Ishikawa (cell line): ENCODE measurements around the gene MAP4K3.

Source experiments
- CEBPB ChIP-seq: IDR thresholded peaks from 2 replicates; pipeline ENCODE4 v1.6.1; 2012
- EGR1 ChIP-seq: IDR thresholded peaks from 2 replicates; pipeline ENCODE4 v1.6.1; 2012
- EP300 ChIP-seq: IDR thresholded peaks from 2 replicates; pipeline ENCODE4 v1.6.1; 2012; ENCODE audit warnings: borderline replicate concordance
- FOXM1 ChIP-seq: IDR thresholded peaks from 2 replicates; pipeline ENCODE4 v1.6.1; 2012; ENCODE audit warnings: low read depth, borderline replicate concordance
- RAD21 ChIP-seq: IDR thresholded peaks from 2 replicates; pipeline ENCODE4 v1.6.1; 2012; ENCODE audit warnings: low read depth
- TAF1 ChIP-seq: IDR thresholded peaks from 2 replicates; pipeline ENCODE4 v1.6.1; 2012; ENCODE audit warnings: low read depth, mild to moderate bottlenecking
- TCF12 ChIP-seq: IDR thresholded peaks from 2 replicates; pipeline ENCODE4 v1.6.1; 2012; ENCODE audit warnings: low read depth
- TEAD4 ChIP-seq: IDR thresholded peaks from 2 replicates; pipeline ENCODE4 v1.6.1; 2012
- USF1 ChIP-seq: IDR thresholded peaks from 2 replicates; pipeline ENCODE4 v1.6.1; 2012
- YY1 ChIP-seq: IDR thresholded peaks from 2 replicates; pipeline ENCODE4 v1.6.1; 2012; ENCODE audit warnings: low read depth
- ZBTB7A ChIP-seq: IDR thresholded peaks from 2 replicates; pipeline ENCODE4 v1.6.1; 2012; ENCODE audit warnings: low read depth
- TF ChIP-seq, protein P1 (sequence below): IDR thresholded peaks from 2 replicates; pipeline ENCODE4 v1.6.1; 2012; ENCODE audit warnings: low read depth, mild to moderate bottlenecking

DNA sequence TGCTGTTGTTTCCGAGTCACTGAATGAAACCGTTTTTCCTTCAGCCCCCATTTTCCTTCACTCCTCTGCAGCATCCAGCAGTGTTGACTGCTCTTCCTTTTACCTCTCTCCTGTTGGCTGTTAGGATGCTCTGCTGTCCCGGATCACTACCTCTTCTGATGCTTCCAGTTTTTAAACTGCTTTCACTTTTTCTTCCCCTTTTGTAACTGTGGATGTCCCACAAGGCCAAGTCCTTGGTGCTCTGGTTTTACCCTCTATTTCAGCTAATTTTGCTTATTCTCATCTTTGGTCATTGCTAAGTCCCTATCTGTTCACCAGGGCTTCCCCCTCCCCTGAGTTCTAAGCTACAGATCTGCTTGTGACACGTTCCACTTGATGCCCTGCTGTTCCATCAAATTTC lies 39.4 kb upstream of the MAP4K3 start:
- no peak for TF ChIP-seq TCF12
- TF ChIP-seq ZBTB7A = no peak
- no peak for TF ChIP-seq FOXM1
- TF ChIP-seq RAD21 = no peak
- TF ChIP-seq EGR1 = no peak
- no peak for TF ChIP-seq CEBPB
- TF ChIP-seq YY1 = no peak
- TF ChIP-seq USF1 = no peak
- TF ChIP-seq TAF1 = no peak
- no peak for TF ChIP-seq TEAD4
- TF ChIP-seq, protein P1, sequence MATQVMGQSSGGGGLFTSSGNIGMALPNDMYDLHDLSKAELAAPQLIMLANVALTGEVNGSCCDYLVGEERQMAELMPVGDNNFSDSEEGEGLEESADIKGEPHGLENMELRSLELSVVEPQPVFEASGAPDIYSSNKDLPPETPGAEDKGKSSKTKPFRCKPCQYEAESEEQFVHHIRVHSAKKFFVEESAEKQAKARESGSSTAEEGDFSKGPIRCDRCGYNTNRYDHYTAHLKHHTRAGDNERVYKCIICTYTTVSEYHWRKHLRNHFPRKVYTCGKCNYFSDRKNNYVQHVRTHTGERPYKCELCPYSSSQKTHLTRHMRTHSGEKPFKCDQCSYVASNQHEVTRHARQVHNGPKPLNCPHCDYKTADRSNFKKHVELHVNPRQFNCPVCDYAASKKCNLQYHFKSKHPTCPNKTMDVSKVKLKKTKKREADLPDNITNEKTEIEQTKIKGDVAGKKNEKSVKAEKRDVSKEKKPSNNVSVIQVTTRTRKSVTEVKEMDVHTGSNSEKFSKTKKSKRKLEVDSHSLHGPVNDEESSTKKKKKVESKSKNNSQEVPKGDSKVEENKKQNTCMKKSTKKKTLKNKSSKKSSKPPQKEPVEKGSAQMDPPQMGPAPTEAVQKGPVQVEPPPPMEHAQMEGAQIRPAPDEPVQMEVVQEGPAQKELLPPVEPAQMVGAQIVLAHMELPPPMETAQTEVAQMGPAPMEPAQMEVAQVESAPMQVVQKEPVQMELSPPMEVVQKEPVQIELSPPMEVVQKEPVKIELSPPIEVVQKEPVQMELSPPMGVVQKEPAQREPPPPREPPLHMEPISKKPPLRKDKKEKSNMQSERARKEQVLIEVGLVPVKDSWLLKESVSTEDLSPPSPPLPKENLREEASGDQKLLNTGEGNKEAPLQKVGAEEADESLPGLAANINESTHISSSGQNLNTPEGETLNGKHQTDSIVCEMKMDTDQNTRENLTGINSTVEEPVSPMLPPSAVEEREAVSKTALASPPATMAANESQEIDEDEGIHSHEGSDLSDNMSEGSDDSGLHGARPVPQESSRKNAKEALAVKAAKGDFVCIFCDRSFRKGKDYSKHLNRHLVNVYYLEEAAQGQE = no peak
- TF ChIP-seq EP300 = no peak
